GM21786 (cell line): ENCODE measurements around the gene LRIG1.

Experiments used
- ATAC-seq: cut with Tn5 transposase; IDR thresholded peaks from one replicate; pipeline ENCODE4 v1.9.1; 2021; ENCODE audit not compliant: unreplicated experiment

Gene LRIG1

DNA sequence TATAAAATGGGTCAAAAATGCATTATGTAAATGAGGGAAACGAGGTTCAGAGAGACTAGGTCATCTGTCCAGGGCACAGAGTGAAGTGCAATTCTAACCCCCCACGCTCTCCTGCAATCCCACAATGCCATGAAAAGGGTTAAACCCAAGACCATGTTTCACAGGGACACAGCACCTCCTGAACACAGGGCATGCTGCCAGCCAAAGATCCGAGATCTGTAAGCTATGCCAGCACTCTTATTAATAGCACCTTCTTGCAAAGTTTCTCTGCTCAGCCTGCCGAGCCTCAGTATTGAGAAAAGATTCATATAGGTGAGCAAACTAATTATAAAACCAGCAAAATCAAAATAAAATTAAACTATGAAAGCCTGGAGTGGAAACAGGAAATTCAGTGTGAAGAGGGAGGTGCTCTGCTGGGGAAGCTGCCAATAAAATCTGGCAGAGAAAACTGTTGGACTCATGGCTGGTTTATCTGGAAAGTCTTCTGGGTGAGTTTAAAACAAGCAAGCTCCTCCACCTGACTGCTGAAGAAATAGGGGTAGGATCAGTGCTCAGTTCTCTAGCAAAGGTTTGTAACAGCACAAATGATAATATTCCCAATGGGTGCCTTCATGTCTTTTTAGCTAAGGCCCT is 50.3 kb downstream of the LRIG1 start:
- ATAC-seq, result no peak

DNA sequence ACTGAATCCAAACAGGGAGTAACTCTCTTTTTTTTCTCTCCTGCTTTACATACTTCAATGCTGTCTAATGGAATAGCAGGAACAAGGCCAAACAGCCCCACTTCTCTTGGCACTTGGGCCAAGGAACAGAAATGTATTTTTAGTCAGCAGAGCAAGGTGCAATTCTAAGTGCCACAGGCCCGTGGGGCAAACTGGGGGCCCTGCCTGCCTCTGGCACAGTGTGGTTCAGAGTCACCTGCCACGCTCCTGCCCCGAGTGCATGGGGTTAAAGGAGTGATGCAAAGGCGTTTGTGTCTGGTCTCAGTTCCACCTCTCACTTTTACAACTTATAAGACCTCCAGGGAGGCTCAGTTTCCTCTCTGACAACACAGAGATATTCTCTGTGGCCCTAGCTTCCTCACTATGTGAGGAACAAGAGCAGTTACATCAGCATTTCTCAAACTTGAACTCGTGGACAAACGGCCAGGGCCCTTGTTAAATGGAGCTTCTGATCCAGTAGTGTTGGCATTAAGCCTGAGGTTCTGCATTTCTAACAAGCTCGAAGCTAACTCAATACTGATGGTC is 51.3 kb downstream of the LRIG1 start:
- peak; percentile 89 for ATAC-seq

DNA sequence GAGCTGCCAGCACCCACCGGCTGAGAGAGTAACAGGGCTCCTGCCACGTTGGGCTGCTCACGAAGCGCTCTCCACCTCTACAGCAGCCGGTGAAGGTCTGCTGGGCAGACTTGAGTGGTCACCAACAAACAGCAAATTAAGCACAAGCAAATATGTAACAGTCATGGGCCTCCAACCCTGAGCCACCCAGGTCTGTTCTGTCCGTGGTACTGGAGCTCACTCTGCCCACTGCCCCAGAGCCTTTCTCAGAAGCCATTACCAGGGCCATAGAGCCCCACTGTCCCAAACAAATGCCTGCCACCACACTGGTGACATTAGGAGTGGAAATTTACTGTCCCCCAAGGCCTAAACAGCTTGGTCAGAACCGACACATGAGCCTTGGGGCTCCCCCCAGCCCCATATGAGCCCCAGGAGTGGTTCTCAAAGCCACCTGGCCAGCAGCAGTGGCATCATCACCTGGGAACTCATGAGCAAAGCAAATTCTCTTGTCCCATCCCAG is 56.6 kb downstream of the LRIG1 start:
- no peak for ATAC-seq

DNA sequence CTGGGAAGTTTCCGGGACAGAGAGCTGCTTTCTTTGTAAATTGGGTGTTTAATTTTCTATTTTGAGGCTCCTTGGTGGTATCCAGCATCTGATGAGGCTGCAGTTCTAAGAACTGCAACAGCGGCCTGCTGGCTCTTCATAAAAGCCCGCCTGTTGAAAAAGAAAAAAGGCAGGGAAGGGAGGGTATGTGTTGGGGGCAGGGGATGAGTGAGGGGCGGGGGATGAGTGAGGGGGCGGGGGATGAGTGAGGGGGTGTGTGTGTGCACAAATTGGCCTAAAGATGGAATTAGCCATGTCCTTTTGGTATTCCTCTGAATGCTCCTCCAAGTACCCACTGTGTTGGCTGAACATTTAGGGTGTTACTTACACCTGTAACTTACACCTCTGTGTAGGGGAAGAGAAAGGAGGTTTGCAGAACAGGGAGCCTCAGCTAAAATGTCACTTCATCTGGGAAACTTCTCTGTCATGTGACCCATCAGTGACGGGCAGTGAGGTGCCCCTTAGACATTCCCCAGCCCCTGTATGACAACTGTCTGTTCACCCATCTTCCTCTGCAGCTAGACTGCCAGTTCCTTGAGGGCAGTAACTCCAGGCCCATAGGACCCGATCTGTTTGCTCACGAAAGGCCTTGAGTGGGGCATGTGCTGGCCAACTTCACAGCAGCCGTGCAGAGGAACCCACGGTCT is 57.6 kb downstream of the LRIG1 start:
- ATAC-seq, result no peak

DNA sequence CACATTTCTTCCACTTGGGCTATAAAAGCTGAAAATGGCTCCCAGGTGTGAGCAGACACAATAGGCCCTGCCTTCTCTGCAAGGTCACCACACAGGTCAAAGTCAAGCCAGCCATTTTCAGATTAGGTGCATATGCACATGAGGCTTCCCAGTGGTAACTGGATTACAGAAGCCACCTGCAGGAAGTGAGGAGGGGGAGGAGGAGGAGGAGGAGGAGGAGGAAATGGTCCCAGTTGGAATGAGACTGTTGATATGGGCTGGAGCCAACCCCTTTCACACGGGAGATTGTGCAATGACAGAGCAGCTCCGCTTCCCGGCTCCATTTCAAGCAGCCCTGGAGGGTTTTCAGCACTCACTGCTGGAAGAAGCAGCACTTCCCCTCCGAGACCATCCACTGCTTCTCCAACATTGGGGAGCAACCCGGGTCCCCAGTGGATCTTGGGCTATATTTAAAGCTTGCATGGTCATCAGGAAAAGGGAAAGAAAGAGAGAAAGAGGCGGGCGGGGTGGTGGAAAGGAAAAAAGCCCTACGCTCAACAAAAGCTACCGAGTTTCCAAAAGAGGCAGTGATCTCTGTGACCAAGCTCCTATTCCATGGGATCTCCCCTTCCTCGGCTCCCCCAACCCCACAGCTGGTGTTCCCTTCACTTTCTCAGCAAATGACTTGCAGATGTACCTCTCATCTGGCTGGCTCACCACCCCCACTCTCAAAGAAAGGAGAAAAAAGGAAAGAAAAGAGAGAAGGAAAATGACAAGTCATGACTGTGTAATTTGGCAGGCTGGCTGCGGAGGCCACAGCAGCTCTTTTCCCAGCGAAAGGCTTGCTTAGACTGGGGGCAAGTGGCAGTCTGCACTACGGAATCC is 58.3 kb downstream of the LRIG1 start:
- no peak for ATAC-seq

DNA sequence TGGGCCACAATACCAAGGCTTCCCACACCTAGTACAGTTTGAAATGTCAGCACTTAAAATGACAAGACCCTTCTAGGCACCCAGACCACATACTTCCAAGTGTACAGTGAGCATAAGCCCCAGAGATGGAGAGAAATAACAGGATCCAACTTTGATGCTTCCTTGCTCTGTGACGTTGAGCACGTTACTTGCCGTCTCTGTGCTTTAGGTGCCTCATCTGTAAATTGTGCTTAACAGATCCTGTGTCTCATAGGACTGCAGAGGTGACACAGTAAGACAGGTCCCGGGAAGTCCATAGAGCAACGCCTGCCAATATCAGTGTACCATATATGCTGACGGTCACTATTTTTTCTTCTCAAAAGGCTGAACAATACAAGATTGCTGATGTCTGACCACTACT is 59.1 kb downstream of the LRIG1 start:
- no peak for ATAC-seq

DNA sequence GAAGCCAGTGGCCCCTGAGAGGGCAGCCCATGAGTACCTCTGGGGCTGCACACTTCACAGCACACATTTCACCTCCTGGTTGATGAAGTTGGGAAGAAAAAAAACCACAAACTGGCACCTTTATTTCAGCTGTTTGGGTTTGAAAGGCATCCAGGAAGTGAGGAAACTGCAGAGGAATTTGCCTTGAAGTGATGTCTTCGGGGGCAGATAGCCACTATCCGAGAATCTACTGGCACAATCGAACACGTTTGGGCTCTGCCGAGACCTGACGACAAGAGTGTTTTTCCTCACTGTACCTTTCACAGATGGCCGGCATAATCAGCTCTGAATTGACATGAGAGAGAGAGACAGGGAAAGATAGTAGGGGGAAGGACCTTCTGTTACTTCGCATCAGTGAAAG is 59.7 kb downstream of the LRIG1 start:
- ATAC-seq, result no peak

DNA sequence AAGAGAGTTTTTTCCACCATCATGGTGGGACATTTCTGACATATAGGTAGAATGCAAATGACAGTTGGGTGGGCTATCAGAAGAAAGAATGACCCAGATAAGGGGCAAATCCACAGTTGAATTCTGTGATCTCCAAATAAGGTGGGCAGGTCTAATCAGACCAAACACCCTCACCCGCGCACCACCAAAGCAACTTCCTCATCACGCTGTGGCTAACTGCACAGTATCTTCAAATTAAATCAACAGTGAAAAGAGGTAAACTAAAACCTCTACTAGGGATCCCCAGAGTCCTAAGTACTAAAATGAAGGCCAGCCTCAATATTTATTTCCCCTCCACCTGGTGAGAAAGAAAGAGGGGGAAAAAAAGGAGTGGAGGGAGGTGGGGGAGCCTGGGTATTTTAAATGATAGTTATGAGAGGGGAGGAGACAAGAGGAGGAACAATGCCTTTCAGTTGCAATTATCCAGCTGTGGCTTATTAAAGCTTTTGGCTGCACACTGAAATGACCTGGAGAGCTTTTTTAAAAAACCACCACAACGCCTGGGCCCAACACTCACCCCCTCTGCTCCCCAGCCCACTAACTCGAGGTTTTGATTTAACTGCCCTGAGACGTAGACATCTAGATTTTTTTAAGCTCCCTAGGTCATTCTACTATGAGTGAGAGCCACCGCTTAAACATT is 61.0 kb downstream of the LRIG1 start:
- ATAC-seq, result peak; percentile 50

DNA sequence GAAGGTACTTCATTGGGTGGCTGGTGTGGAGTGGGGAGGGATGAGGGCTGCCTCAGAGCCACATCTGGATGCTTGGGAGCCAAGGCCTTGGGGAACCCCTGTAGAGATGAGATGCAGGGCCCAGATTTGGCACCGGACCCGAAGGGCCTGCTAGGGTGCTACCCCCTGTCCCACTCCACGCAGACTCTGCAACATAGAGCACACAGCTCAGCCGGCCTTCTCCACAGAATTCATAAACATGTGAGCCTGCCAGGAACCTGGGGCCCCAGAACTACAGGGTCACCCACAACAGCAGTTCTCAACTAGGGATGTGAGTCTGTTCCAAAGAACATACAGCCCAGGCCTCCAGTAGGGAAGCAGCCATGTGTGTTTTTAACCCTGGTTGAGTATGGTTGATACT is 62.8 kb downstream of the LRIG1 start:
- no peak for ATAC-seq

DNA sequence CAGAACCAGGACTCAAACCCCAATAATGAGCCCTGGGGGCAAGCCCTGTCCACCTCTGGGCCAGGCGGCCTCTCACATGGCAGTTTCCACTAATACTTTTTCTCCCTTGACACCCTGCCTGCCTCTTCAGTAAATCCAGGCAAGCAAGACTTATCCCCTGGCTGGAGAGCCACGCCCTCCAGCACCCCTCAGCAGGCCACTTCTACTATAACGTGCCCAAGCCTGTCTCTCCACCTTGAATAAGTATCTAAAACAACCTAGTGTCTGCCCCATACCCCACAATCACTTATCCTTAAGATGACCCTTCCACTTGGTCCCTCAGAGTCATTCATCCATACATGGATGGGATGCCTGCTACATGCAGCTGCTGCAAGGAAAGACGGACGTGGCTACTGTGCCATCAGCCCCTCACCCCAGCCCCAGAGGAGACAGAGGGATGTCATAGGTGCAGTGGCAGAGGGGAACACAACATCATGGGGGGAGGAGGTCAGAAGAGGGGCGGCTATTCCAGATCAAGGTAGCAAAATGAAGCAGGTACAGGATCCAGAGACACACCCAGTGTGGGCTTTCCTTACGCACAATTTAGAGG is 63.4 kb downstream of the LRIG1 start:
- ATAC-seq, result no peak

DNA sequence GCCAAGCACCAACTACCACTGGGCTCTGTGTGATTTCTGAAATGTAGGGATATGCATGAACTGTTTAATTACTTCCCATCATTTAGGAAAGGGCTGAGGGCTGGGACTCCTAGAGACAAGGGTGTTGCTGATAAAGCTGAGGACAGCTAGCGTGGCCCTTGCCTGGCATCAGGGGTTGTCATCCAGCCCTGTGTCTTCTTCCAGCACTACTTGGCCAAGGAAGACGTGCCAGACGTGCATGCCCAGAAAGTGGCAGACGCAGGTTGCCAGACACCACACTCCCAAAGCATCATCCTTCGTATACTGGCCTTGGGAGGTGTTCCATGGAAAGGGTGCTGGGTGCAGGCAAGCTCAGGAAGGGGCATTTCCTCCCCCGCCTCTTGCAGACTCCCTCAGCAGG is 64.8 kb downstream of the LRIG1 start:
- no peak for ATAC-seq

DNA sequence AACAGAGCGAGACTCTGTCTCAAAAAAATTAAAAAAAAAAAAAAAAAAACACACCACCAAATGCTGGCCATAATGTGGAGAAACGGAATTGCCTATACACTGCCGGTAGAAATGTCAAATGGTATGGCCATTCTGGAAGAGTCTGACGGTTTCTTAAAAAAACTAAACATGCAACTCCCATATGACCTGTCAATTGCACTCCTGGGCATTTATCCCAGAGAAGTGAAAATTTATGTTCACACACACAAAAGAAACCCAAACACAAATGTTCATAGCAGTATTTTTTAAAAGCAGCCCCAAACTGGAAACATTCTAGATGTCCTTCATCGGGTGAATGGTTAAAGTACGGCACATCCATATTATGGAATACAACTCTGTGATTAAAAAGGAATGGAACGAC is 66.1 kb downstream of the LRIG1 start:
- ATAC-seq, result no peak

DNA sequence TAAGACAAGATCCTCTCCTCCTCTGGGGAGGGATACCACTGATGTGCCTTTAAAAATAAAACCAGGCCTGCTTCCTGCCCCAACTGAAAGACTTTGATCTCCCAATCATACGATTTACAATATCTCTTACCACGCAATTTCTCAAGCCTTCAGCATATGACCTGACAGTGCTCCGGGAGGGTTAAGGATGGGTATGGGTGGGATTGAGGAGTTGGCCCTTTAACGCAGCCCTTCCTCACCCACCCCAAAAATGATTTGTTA is 67.4 kb downstream of the LRIG1 start:
- ATAC-seq, result no peak

DNA sequence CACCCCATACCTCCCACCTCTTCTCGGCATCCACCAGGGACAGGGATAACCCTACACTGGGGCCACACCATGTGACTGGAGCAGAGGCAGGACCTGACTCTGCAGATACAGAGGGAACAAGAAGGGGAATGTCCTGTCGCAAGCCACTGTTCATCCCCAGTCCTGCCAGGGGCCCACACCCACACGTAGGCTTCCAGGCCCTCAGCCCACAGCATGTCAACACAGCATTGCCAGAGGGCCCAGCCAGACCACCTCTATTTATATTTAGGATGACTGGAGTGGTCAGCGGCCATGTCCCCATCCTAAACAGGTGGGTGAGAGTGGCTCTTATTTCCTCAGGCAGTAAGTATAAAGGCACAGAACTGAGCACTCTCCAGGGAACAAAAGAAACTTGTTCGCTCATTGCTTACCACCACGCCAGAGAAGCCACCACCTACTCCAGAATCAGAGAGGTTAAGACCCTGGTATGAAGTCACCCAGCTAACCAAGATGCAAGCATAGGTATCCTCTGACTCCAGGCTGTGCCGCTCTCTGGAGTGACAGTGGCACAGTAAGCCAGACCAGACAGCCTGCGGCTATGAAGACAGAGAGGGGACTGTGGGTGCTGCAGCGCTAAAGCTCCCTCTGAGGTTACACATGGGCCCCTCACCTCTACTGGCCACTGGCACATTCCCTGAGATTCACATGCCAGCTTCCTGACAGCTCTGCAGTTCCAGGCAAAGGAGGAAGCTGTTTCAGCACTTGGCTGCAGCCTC is 67.9 kb downstream of the LRIG1 start:
- no peak for ATAC-seq

DNA sequence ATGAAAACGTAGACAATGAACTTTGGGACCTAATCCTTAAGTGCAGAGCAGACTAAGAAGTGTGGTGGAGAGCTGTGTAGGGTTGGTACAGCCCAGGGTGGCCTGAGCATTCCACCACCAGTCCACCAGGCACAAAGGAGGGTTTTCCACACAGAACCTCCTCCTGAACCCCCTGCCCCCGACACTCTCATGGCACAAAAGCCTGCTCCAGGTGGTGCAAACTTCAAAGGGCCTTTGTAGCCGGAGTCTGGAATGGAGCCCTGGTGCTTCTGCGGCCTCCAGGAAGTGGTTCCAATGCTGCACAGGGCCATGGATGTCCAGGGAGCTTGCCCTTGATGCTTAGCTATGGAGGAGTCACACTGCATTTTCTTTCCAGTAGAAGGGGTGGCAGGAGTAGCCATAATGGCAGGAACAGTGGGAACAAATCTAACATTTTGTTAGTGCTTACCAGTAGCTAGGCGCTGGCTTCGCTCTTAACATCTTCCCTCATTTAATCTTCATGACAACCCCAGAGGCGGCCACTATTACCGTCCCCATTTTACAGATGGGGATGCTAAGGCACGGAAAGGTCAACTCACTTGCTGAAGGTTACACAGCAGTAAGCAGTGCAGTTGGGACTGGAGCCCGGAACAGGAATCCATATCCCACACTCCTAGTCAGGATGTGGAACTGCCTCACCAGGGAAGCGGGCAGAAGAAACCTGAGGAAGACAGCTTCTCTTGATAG is 68.6 kb downstream of the LRIG1 start:
- ATAC-seq, result no peak

DNA sequence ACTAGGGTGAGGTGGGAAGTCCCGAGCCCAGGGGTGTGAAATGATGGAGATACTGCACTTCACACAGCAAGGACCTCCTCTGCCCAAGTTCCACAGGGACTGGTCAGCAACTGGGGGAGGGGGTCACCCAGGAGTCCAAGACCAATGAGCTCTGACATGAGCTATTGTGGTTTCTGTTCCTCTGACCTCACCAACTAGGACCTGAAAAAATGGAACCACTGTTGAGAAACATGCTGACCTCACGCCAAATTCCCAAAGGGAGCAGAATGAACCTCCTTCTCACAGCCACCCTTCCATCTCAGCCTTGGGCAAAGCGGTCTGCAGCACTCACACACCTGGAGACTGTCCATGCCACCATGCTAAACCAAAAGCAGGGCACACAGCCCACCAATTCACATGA is 69.3 kb downstream of the LRIG1 start:
- no peak for ATAC-seq

DNA sequence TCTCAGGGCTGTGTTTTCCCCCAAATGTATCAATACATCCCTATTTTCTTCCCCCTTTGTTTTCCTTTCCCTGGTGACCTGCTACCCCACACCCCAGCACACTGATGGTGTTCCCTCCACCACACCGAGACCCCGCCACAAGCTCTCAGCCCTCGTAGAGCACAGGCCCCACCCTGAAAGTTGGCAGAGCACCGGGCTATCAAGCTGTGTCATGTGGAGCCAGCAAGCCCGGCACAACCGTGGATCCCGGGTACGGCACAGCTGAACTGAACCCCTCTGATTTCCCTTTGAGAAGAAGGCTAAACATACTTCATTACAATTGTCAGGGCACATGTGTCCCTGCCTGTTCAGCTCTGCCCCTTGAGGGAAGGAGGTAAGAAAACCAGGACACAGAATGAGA is 69.9 kb downstream of the LRIG1 start:
- no peak for ATAC-seq

DNA sequence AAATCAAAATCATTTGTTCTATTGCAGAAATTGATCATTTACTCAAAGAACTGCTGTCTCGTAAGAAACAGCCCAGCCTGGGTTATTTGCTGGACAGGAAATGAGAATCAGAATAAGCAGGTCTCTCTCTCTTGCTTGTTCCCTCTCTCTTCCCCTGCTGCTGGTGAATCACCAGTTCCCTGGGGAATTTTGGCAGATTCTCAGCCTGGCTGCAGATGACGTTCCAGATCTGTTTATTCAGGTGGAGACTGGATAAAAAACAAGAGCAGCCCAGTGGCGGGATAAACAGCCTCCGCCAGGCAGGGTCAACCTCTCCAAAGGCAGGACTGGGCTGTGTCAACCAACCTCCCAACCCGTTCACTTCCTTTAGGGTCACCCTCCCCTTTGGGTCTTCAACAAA is 72.1 kb downstream of the LRIG1 start:
- no peak for ATAC-seq

DNA sequence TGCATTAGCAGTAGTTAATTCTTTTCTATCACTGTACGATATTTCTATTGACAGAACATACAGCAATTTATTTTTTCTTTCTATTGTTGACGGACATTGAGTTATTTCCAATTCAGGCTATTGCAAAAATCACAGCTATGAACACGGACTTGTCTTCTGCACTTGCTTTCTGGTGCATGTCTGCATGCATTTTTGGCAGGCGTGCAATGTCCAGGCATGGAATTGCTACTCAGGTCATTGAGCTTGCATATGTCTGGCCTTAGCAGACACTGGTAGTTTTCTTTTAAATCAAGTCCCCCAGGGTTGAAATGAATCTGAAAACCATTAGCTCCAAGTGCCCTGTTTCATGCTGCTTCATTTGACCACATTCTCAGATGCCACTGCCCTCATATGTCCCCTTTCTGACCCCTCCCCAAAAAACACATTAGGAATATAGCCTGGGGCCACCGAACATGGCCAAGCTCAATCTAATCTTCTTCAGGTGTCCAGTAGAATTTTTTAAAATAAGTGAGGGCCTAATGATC is 72.8 kb downstream of the LRIG1 start:
- ATAC-seq, result no peak
